Subcutaneous abdominal adipose tissue (tissue), 5 donors: ENCODE data around the gene SPATA9.
"Not testable (repeated sequence)": the region's sequence is repeated elsewhere in the genome, so short reads cannot be mapped to it uniquely, and the experiment has no call there.

Source experiments
- H3K27ac ChIP-seq: one replicate; pipeline ENCODE4 v1.7.0; 2013; ENCODE audit warnings: low read depth, mild to moderate bottlenecking, inconsistent platforms, low read length, moderate library complexity
- H3K27me3 ChIP-seq, 5 donors: one replicate each; pipeline ENCODE4 v1.7.0; 2013; ENCODE audit warnings: low read length in 5 of 5, inconsistent platforms in 1 of 5; ENCODE audit not compliant: control insufficient read depth in 5 of 5, insufficient read depth in 4 of 5
- H3K36me3 ChIP-seq, 5 donors: one replicate each; pipeline ENCODE4 v1.7.0; 2013; ENCODE audit warnings: low read length in 5 of 5; ENCODE audit not compliant: control insufficient read depth in 5 of 5, insufficient read depth in 5 of 5
- H3K4me1 ChIP-seq, 5 donors: one replicate each; pipeline ENCODE4 v1.7.0; 2013; ENCODE audit warnings: low read length in 5 of 5, mild to moderate bottlenecking in 3 of 5, moderate library complexity in 1 of 5; ENCODE audit not compliant: control insufficient read depth in 5 of 5, insufficient read depth in 5 of 5
- H3K4me3 ChIP-seq, 5 donors: one replicate each; pipeline ENCODE4 v1.7.0; 2013; ENCODE audit warnings: low read length in 5 of 5, low read depth in 1 of 5
- H3K9ac ChIP-seq, 5 donors: one replicate each; pipeline ENCODE4 v1.7.0; 2013; ENCODE audit warnings: low read length in 5 of 5, mild to moderate bottlenecking in 4 of 5, moderate library complexity in 3 of 5
- H3K9me3 ChIP-seq, 5 donors: one replicate each; pipeline ENCODE4 v1.7.0; 2013; ENCODE audit warnings: low read length in 5 of 5; ENCODE audit not compliant: control insufficient read depth in 5 of 5
- donor health status: healthy.
- donor health status: healthy.
- donor health status: healthy.
- donor health status: healthy.
- donor health status: healthy.

SPATA9 gene

DNA sequence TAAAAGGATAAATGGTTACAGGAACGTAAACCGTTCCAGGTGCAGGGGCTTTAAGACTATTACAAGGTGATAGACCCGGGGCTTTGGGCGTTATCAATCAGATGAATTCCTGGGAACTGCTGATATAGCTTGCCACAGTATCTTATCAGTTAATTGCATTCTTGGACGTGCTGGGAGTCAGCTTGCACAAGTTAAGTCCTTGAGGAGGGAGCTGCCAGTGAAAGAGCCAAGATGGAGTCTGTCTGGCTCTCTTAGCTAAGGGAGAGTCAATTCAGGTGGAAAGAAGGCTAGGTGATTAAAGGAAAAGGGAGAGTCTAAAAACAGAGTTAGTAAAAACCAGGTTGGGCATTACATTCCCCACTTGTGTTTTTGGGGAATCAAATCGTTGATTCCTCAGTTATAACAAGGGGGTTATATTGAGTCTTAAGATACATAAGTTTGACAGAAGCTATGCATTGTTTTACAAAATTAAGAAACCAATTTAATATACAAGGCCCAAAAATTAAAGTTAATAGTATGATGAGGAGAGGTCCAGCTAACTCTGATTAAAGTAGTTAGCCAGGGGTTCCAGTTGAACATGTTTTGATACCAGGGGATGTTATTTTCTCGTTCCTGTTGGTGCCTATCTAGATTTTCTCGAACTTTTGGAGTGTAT, 24.9 kb upstream of the SPATA9 start:
- not testable (repeated sequence) for H3K36me3 ChIP-seq, H3K27ac ChIP-seq, H3K27me3 ChIP-seq, H3K9ac ChIP-seq, H3K9me3 ChIP-seq, H3K4me3 ChIP-seq
- H3K4me1 ChIP-seq: peaks cover 0 to 12% (median 10%) of the 10 kb centered on the region in 5 donors

DNA sequence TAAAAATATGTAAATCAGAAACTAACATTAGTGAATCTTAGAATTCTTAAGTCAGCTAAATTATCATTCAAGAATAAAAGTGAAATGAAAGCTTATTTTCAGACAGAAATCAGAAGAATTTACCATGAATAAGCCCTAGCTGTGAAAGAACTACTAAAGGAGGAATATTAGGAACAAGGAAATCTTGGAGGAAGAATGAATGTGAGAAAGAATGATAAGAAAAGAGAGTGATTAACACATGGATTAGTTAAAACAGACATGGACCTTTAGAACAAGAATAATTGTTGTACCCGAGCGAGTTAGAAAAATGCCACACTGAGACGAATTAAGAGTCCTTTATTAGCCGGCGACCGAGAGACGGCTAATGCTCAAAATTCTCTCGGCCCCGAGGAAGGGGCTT, 24.3 kb upstream of the SPATA9 start:
- no peak overlapping the region for H3K27ac ChIP-seq
- peaks cover 0 to 3% (median 0%) of the 10 kb centered on the region in 5 donors for H3K36me3 ChIP-seq
- H3K9ac ChIP-seq: no peak overlapping the region
- H3K27me3 ChIP-seq: no peaks in the 10 kb centered on the region
- peaks cover 0 to 12% (median 10%) of the 10 kb centered on the region in 5 donors for H3K4me1 ChIP-seq
- no peaks in the 10 kb centered on the region for H3K9me3 ChIP-seq
- no peak overlapping the region for H3K4me3 ChIP-seq

DNA sequence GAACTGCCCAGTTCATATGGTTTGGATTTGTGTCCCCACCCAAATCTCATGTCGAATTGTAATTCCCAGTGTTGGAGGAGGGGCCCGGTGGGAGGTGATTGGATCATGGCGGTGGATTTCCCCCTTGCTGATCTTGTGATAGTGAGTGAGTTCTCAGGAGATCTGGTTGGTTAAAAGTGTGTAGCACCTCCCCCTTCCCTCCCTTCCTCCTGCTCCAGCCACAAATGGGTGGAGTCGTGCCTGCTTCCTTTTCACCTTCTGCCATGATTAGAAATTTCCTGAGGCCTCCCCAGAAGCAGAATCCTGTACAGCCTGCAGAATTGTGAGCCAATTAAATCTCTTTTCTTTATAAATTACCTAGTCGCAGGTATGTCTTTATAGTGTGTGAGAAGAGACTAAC, 23.4 kb upstream of the SPATA9 start:
- H3K27me3 ChIP-seq, H3K27ac ChIP-seq, H3K9me3 ChIP-seq, H3K9ac ChIP-seq, H3K36me3 ChIP-seq, H3K4me3 ChIP-seq: not testable (repeated sequence)
- H3K4me1 ChIP-seq: peaks cover 0 to 10% (median 9%) of the 10 kb centered on the region in 5 donors

DNA sequence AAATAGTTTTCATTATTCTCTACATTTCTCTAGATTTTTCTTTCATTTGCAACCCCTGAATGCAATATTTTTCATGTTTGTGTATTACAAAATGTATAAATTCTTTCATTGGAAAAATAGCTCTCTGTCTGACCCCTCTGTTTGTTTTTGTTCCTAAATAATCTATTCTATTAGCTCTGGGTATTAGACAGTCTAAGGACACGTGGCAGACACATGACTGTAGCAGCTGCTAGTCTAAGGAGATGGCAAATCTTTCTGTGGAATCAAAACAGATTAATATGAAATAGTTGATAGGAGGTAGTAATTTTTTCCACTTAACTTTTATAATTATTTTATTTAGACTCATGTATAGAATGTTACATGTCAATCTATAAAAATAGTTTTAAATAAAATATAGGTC, 21.4 kb upstream of the SPATA9 start:
- Histone ChIP-seq H3K27me3 (no peaks in the 10 kb centered on the region), H3K4me1 (no peaks in the 10 kb centered on the region), H3K9ac (no peak overlapping the region), H3K4me3 (no peak overlapping the region), H3K36me3 (peaks cover 0 to 3% (median 0%) of the 10 kb centered on the region in 5 donors), H3K9me3 (no peaks in the 10 kb centered on the region), H3K27ac (no peak overlapping the region)

DNA sequence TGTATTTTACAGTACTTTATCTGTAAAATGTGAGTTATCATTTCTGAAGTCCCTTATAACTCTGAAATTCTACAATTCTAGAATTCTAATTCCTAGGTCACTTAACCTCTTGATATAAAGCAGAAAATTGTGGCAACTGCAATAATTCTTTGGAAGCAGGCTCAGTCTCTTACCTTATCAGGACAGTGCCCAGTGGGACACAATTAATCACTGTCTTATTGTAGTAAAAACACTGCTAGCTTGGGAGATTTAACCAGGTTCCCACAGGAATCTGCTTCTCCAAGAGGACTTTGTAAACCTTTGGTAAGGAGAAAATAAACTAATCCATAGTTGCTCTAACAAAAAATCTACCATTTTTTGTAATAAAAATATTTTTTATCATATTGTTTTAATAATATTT, 18.3 kb upstream of the SPATA9 start:
- Histone ChIP-seq H3K4me3 (no peak overlapping the region), H3K27ac (no peak overlapping the region), H3K27me3 (no peaks in the 10 kb centered on the region), H3K36me3 (peaks cover 0 to 3% (median 0%) of the 10 kb centered on the region in 5 donors), H3K9me3 (no peaks in the 10 kb centered on the region), H3K4me1 (peaks cover 0 to 8% (median 6%) of the 10 kb centered on the region in 5 donors), H3K9ac (no peak overlapping the region)

DNA sequence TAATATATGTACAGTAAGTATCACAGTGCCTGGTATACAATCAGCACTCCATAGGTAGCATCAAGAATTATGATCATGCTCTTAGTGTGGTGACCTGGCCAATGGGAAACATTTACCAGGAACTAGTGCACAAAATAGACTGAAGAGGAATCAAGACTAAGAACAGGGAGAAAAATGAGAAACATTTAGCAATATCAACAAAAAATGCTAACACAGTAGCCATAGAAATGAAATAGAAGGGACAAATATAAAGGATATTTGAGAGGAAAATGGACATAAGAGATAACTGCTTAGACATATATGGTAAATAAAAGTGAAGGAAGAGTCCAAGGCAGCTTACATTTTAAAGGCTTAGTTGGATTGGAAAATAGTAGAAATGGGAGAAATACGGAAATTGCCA, 16.5 kb upstream of the SPATA9 start:
- Histone ChIP-seq H3K9me3 (no peaks in the 10 kb centered on the region), H3K9ac (no peak overlapping the region), H3K4me1 (peaks cover 0 to 8% (median 6%) of the 10 kb centered on the region in 5 donors), H3K4me3 (no peak overlapping the region), H3K27ac (no peak overlapping the region), H3K36me3 (peaks cover 0 to 3% (median 0%) of the 10 kb centered on the region in 5 donors), H3K27me3 (no peaks in the 10 kb centered on the region)

DNA sequence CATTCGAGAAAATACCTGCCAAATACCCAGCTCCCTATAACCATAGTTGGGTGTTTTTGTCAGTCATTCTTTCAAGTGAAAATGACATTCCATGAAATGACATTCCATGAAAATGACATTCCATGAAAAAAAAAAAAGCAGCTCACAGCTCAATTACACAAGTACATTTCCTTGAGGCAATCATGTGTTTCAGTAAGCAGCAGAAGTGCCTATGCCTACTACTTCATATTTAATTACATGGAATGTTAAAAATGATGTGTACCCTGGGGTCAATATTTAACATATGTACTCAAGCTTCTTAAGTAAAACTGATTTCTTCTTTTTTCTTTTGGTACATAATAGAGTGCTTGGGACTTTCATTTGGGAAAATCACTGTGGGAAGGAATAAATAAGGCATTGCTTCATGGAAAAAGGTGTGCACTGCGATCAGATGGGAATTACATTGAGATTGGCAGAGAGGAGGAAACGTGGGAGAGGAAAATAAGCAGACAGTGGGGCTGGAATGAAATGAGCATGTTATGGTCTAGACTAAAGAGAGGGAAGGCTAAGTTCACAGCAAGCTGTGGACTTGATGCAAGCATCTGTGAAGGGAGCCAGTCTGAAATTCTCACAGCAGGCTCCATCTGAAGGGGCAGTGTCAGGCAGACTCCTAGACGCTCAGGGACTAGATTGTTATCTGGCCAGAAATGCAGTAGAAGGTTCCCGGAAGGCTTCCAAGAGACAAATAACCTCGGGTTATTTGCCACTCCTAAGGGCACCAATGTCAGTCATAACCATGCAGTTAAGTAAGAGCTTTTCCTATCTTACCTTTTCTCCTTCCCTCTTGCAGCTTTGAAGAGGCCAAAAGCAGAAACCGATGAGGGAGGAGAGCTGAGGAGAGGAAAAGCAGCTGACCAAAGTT, 15.2 kb upstream of the SPATA9 start:
- H3K9me3 ChIP-seq: no peaks in the 10 kb centered on the region
- no peaks in the 10 kb centered on the region for H3K27me3 ChIP-seq
- no peak overlapping the region for H3K27ac ChIP-seq
- H3K36me3 ChIP-seq: peaks cover 0 to 3% (median 0%) of the 10 kb centered on the region in 5 donors
- H3K9ac ChIP-seq: no peak overlapping the region
- H3K4me1 ChIP-seq: peaks cover 0 to 8% (median 6%) of the 10 kb centered on the region in 5 donors
- no peak overlapping the region for H3K4me3 ChIP-seq

DNA sequence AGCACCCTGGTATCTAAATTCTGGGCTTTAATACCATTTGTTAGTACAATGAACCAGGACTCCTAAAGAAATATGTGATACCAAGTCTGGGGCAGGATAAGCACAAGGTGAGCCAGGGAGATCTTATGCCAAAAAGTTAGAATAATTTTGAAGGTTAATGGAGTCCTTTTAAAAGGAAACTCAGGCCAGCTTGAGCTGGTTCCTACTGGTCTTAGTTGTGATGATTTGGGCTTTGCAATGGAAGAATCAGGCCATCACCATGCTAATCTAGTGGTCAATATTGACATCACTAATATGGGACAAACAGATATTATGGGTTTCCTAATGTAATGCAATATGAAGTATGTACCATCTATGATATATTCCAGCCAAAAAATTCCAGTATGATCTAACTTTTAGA, 7.5 kb upstream of the SPATA9 start:
- H3K9ac ChIP-seq: no peak overlapping the region
- no peaks in the 10 kb centered on the region for H3K9me3 ChIP-seq
- H3K27ac ChIP-seq: no peak overlapping the region
- no peaks in the 10 kb centered on the region for H3K4me1 ChIP-seq
- H3K4me3 ChIP-seq: no peak overlapping the region
- no peaks in the 10 kb centered on the region for H3K27me3 ChIP-seq
- peaks cover 0 to 10% (median 0%) of the 10 kb centered on the region in 5 donors for H3K36me3 ChIP-seq

DNA sequence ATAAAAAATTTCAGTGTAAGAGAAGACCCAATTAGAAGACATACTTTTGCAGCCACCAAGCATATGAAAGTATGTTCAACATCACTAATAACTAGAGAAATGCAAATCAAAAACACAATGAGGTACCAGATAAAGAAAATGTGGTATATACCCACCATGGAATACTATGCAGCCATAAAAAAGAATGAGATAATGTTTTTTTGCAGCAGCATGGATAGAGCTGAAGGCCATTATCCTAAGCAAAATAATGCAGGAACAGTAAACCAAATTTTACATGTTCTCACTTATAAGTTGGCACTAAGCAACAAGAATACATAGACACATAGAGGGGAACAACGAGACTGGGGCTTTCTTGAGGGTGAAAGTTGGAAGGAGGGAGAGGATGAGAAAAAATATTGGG, 6.9 kb upstream of the SPATA9 start:
- Histone ChIP-seq H3K27ac (no peak overlapping the region), H3K9me3 (no peaks in the 10 kb centered on the region), H3K9ac (no peak overlapping the region)

DNA sequence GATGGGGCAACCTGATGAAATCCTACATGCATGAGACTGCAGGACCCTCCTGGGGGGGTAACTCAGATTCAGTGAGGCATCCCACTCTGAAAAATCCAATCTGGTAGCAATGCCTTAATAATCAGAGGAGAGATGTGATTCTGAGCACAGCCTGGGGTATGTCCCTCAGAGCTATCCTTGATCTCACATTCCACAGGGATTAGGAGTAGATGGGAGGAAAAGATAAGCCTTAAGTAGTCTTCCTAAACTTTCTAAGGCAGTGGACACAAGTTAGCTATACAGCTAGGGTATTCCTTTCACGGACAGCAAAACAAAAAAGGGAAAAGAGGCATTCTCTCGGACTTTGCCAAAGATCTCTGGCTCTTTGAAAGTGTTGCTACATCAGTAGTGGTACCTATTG, 3.9 kb upstream of the SPATA9 start:
- H3K27ac ChIP-seq: no peak overlapping the region
- no peak overlapping the region for H3K4me3 ChIP-seq
- H3K9ac ChIP-seq: no peak overlapping the region
- H3K27me3 ChIP-seq: no peaks in the 10 kb centered on the region
- H3K4me1 ChIP-seq: no peaks in the 10 kb centered on the region
- H3K9me3 ChIP-seq: no peaks in the 10 kb centered on the region
- peaks cover 0 to 22% (median 0%) of the 10 kb centered on the region in 5 donors for H3K36me3 ChIP-seq

More for the DNA sequence above, 6.9 kb upstream of the SPATA9 start:
- no peaks in the 10 kb centered on the region for H3K4me1 ChIP-seq
- H3K4me3 ChIP-seq: no peak overlapping the region
- H3K27me3 ChIP-seq: no peaks in the 10 kb centered on the region
- peaks cover 0 to 12% (median 0%) of the 10 kb centered on the region in 5 donors for H3K36me3 ChIP-seq
